ENCODE results near the gene LRP4. TPM values are rescaled to one million over a fixed set of nuclear protein-coding genes. Genes with fewer than 3 reads are reported as not detected.

Gene LRP4
- total RNA-seq, 1 donor from 2014 or later, result 10.1 TPM

GRCh38 chr11:46855167-46855566 lies 63.2 kb downstream of the LRP4 start:
- H3K27ac ChIP-seq, result no peak overlapping the region
- H3K36me3 ChIP-seq, result peaks cover 0 to 8% of the 10 kb centered on the region in 2 donors
- H3K9me3 ChIP-seq, result no peaks in the 10 kb centered on the region
- intact Hi-C loops (cut with DNase I), result no loop called here
- H3K4me3 ChIP-seq, result no peak overlapping the region
- no peaks in the 10 kb centered on the region for H3K4me1 ChIP-seq
- no peak for DNase-seq (ENCODE audit: extremely low spot score in 2 of 2)
- no peaks in the 10 kb centered on the region for H3K27me3 ChIP-seq
- TF ChIP-seq POLR2AphosphoS5 (IDR thresholded peaks at IDR 0.05; ENCODE audit: insufficient read depth in 1 of 2, low read depth in 1 of 2) (no peak), CTCF (IDR thresholded peaks at IDR 0.05) (no peak), POLR2A (IDR thresholded peaks at IDR 0.05) (no peak)

- intact Hi-C loops (cut with DNase I), result no loop called here
- H3K4me3 ChIP-seq, result no peak overlapping the region
- no peak overlapping the region for H3K27ac ChIP-seq
- TF ChIP-seq POLR2AphosphoS5 (IDR thresholded peaks at IDR 0.05; ENCODE audit: insufficient read depth in 1 of 2, low read depth in 1 of 2) (no peak), POLR2A (IDR thresholded peaks at IDR 0.05) (no peak), CTCF (IDR thresholded peaks at IDR 0.05) (no peak)
- H3K27me3 ChIP-seq, result no peaks in the 10 kb centered on the region
- H3K4me1 ChIP-seq, result no peaks in the 10 kb centered on the region
- no peaks in the 10 kb centered on the region for H3K9me3 ChIP-seq
- no peak for DNase-seq (ENCODE audit: extremely low spot score in 2 of 2)
- H3K36me3 ChIP-seq, result no peaks in the 10 kb centered on the region
Measured at GRCh38 chr11:46850829-46851380, 67.4 kb downstream of the LRP4 start.

- intact Hi-C loops (cut with DNase I), result no loop called here
- Histone ChIP-seq H3K9me3 (no peaks in the 10 kb centered on the region), H3K36me3 (no peaks in the 10 kb centered on the region), H3K4me3 (no peak overlapping the region), H3K27ac (no peak overlapping the region), H3K27me3 (no peaks in the 10 kb centered on the region), H3K4me1 (peaks cover 9% of the 10 kb centered on the region)
- TF ChIP-seq POLR2A (IDR thresholded peaks at IDR 0.05) (no peak), CTCF (IDR thresholded peaks at IDR 0.05) (no peak), POLR2AphosphoS5 (IDR thresholded peaks at IDR 0.05; ENCODE audit: insufficient read depth in 1 of 2, low read depth in 1 of 2) (no peak)
- DNase-seq (ENCODE audit: extremely low spot score in 2 of 2), result no peak
Measured at GRCh38 chr11:46849631-46850030, 68.7 kb downstream of the LRP4 start.

- DNase-seq (ENCODE audit: extremely low spot score in 2 of 2), result no peak
- Histone ChIP-seq H3K4me3 (peak overlapping the region; percentile 62 to 86), H3K27me3 (no peaks in the 10 kb centered on the region), H3K4me1 (peaks cover 18% of the 10 kb centered on the region), H3K27ac (no peak overlapping the region), H3K36me3 (no peaks in the 10 kb centered on the region), H3K9me3 (no peaks in the 10 kb centered on the region)
- intact Hi-C loops (cut with DNase I), result no loop called here
- TF ChIP-seq POLR2AphosphoS5 (IDR thresholded peaks at IDR 0.05; ENCODE audit: insufficient read depth in 1 of 2, low read depth in 1 of 2) (no peak), POLR2A (IDR thresholded peaks at IDR 0.05) (no peak), CTCF (IDR thresholded peaks at IDR 0.05) (no peak)
Measured at GRCh38 chr11:46846510-46846830, 71.9 kb downstream of the LRP4 start.

GRCh38 chr11:46845740-46846509 lies 72.4 kb downstream of the LRP4 start, which contains the start of gene CKAP5:
Gene CKAP5 (minus strand): TSS chr11:46846280. CDS start chr11:46821231, 25,049 bp downstream.
- H3K4me3 ChIP-seq, result peak within 1 kb of the TSS; percentile 62 to 86
- no peaks in the 10 kb centered on the region for H3K36me3 ChIP-seq
- TF ChIP-seq CTCF (IDR thresholded peaks at IDR 0.05) (no peak), POLR2AphosphoS5 (IDR thresholded peaks at IDR 0.05; ENCODE audit: insufficient read depth in 1 of 2, low read depth in 1 of 2) (peak; percentile 79 to 89), POLR2A (IDR thresholded peaks at IDR 0.05) (peak in 1 of 2 donors; percentile 45)
- no peaks in the 10 kb centered on the region for H3K9me3 ChIP-seq
- peak within 1 kb of the TSS; percentile 37 for H3K27ac ChIP-seq
- H3K27me3 ChIP-seq, result no peaks in the 10 kb centered on the region
- intact Hi-C loops (cut with DNase I), result no loop called here
- peaks cover 18% of the 10 kb centered on the region for H3K4me1 ChIP-seq
- peak in 1 of 2 donors; percentile 90 for DNase-seq (ENCODE audit: extremely low spot score in 2 of 2)

All from vagina (tissue), 2 donors.